ENCODE measurements around the gene PRMT3. TPM values are rescaled to one million over a fixed set of nuclear protein-coding genes. Genes with fewer than 3 reads are reported as not detected.
"Not testable (repeated sequence)": the region's sequence is repeated elsewhere in the genome, so short reads cannot be mapped to it uniquely, and the experiment has no call there.

The PRMT3 gene
- total and polyA plus RNA-seq, 2 of the 13 experiments (the other 11 are each of a cell fraction or from before 2014, with no cell fraction given) = 9.1 to 27.7 TPM

DNA sequence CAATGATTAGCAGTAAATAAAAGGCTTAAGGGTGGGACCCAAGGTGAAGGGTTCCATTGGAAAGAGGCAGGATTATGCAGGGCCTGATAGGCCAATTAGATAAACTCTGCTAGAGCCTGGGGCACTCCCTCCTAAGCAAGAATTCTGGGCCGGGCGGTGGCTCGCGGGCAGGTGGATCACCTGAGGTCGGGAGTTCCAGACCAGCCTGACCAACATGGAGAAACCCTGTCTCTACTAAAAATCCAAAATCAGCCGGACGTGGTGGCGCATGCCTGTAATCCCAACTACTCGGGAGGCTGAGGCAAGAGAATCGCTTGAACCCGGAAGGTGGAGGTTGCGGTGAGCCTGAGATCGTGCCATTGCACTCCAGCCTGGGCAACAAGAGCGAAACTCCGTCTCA is 1.5 kb upstream of the PRMT3 start:
- in situ Hi-C loops (cut with HindIII; ENCODE audit: extremely low pct_ligation_motif_present, low pct_unique_long_range_greater_than_20kb) = loop anchor here (5.0 kb wide), 1 partner anchor 221 kb away; no protein-coding TSS in a partner anchor
- not testable (repeated sequence) for DNase-seq (ENCODE audit: low spot score)

DNA sequence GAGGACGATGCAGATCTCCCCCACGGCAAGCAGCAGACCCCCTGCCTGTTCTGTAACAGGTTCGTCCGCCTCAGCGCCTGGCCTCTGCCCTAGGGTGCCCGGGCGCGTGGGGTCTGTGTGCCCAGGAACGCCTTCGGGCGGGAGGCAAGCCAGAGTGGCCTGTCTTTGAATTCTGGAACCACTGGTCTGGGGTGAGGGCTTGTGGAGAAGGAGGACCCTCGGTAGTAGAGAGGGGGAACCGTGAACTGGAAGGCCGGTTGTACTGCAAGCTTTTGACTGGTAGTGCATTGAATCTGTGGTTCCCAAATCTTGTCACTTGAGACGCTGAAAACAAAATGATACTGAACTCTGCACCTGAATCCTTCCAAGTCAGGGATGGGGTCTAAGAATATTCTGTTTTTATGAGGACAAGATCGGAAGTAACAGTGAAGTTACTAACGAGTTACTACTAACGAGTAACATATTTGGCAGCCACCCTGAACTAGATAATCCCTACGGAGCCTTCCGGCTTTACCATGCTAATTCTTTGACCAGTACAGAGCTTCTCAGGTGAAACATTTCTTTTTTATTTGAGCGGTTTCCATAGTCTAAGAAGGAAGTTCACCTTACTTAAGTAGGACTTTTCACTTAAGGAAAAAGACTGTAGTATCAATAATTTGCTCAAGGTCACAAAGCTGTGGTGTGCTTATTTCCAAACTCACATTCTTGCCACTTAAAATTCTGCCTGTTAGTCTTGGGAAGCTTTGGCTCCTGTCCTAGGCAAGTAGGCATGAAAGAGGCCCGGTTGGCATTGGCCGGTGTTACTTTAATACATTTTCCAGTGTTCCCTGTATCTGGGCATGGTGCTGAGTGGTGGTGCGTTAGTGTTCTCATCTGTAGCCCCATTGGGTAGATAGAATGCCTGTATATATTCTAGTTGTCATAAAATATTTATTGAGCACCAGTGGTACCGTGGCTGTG is 860 bp downstream of the PRMT3 start:
- Histone ChIP-seq H3K27ac (ENCODE audit: extremely low read length, insufficient read depth, low read length) (peak overlapping the region; percentile 79), H3K27me3 (ENCODE audit: control insufficient read depth in 1 of 2, insufficient read depth in 2 of 2, low read length in 2 of 2) (no peaks in the 10 kb centered on the region), H3K36me3 (replicated peaks in 1 of 2; ENCODE audit: control insufficient read depth in 1 of 2, insufficient read depth in 2 of 2, low read length in 2 of 2) (no peaks in the 10 kb centered on the region; a peak in 2 of 5 replicates), H3K4me2 (ENCODE audit: low read depth, low read length) (peak overlapping the region; percentile 74), H3K9me3 (ENCODE audit: low read length) (no peaks in the 10 kb centered on the region), H3K4me1 (ENCODE audit: insufficient read depth, low read length) (peaks cover 18% of the 10 kb centered on the region), H3K4me3 (replicated peaks in 1 of 3; ENCODE audit: insufficient read depth in 1 of 3, low read depth in 2 of 3, low read length in 3 of 3) (peak overlapping the region; percentile 87 to 99 (median 98)), H3K79me2 (ENCODE audit: insufficient read depth, low read length) (peaks cover 11% of the 10 kb centered on the region), H2AFZ (ENCODE audit: low read length) (no peak overlapping the region), H4K20me1 (ENCODE audit: insufficient read depth, low read length) (no peaks in the 10 kb centered on the region), H3K9ac (ENCODE audit: insufficient read depth, low read depth, low read length) (peak overlapping the region; percentile 79)
- FAIRE-seq (no peak), ATAC-seq (peak; percentile 67), DNase-seq (ENCODE audit: low spot score) (peak; percentile 15)
- TSS peak; percentile 60 for BruUV-seq (replicated peaks)
- intact Hi-C loops (cut with micrococcal nuclease; ENCODE audit: unreplicated experiment) (no loop called here), in situ Hi-C loops (cut with HindIII; ENCODE audit: extremely low pct_ligation_motif_present, low pct_unique_long_range_greater_than_20kb) (loop anchor here (5.0 kb wide), 1 partner anchor 219 kb away; no protein-coding TSS in a partner anchor)
- CTCF ChIA-PET (ENCODE audit: low intra/inter-chr PET ratio, low total read pairs) = interaction anchor here (1.9 kb wide), 1 partner anchor 222 kb away, joined by 18 read pairs; no protein-coding TSS in a partner anchor
- POLR2A ChIA-PET = no interaction called here
- 3% methylated on average over 10 of the region's 25 CpGs for WGBS (ENCODE audit: low lambda C conversion rate)
- TF ChIP-seq NR2F1 (CRISPR knock-in tag; IDR thresholded peaks at IDR 0.05) = no peak
- TF ChIP-seq, protein P1, sequence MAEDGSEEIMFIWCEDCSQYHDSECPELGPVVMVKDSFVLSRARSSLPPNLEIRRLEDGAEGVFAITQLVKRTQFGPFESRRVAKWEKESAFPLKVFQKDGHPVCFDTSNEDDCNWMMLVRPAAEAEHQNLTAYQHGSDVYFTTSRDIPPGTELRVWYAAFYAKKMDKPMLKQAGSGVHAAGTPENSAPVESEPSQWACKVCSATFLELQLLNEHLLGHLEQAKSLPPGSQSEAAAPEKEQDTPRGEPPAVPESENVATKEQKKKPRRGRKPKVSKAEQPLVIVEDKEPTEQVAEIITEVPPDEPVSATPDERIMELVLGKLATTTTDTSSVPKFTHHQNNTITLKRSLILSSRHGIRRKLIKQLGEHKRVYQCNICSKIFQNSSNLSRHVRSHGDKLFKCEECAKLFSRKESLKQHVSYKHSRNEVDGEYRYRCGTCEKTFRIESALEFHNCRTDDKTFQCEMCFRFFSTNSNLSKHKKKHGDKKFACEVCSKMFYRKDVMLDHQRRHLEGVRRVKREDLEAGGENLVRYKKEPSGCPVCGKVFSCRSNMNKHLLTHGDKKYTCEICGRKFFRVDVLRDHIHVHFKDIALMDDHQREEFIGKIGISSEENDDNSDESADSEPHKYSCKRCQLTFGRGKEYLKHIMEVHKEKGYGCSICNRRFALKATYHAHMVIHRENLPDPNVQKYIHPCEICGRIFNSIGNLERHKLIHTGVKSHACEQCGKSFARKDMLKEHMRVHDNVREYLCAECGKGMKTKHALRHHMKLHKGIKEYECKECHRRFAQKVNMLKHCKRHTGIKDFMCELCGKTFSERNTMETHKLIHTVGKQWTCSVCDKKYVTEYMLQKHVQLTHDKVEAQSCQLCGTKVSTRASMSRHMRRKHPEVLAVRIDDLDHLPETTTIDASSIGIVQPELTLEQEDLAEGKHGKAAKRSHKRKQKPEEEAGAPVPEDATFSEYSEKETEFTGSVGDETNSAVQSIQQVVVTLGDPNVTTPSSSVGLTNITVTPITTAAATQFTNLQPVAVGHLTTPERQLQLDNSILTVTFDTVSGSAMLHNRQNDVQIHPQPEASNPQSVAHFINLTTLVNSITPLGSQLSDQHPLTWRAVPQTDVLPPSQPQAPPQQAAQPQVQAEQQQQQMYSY (CRISPR knock-in tag; IDR thresholded peaks at IDR 0.05) = no peak
- no peak for TF ChIP-seq ZNF780A (CRISPR knock-in tag; IDR thresholded peaks at IDR 0.05)
- no peak for TF ChIP-seq ZBTB8A (CRISPR knock-in tag; IDR thresholded peaks at IDR 0.05; ENCODE audit: borderline replicate concordance, low read depth)
- no peak for TF ChIP-seq CEBPG (CRISPR knock-in tag; IDR thresholded peaks at IDR 0.05)
- no peak for TF ChIP-seq ZMYM2 (CRISPR knock-in tag; IDR thresholded peaks at IDR 0.05)
- peak; percentile 8 for TF ChIP-seq AGO2 (optimal IDR thresholded peaks at IDR 0.05; ENCODE audit: low read depth, low read length)
- 0 out of 2 replicates have a peak, but pooled peaks have one; percentile 23 for TF ChIP-seq ZNF510 (CRISPR knock-in tag; IDR thresholded peaks at IDR 0.05; ENCODE audit: low read depth)
- no peak for TF ChIP-seq ZNF205 (CRISPR knock-in tag; IDR thresholded peaks at IDR 0.05)
- TF ChIP-seq RXRB (CRISPR knock-in tag; IDR thresholded peaks at IDR 0.05; ENCODE audit: borderline replicate concordance) = no peak
- no peak for TF ChIP-seq ZNF7 (CRISPR knock-in tag; IDR thresholded peaks at IDR 0.05)
- no peak for TF ChIP-seq ZNF530 (CRISPR knock-in tag; IDR thresholded peaks at IDR 0.05; ENCODE audit: low read depth)
- TF ChIP-seq ZNF775 (CRISPR knock-in tag; IDR thresholded peaks at IDR 0.05; ENCODE audit: borderline replicate concordance) = no peak; the same call in 1 of the 2 replicates

More for the DNA sequence above, 1.5 kb upstream of the PRMT3 start:
- intact Hi-C loops (cut with micrococcal nuclease; ENCODE audit: unreplicated experiment); H3K27ac ChIP-seq (ENCODE audit: extremely low read length, insufficient read depth, low read length); H3K36me3 ChIP-seq (replicated peaks in 1 of 2; ENCODE audit: control insufficient read depth in 1 of 2, insufficient read depth in 2 of 2, low read length in 2 of 2); H3K4me3 ChIP-seq (replicated peaks in 1 of 3; ENCODE audit: insufficient read depth in 1 of 3, low read depth in 2 of 3, low read length in 3 of 3); BruUV-seq (replicated peaks); FAIRE-seq; H3K27me3 ChIP-seq (ENCODE audit: control insufficient read depth in 1 of 2, insufficient read depth in 2 of 2, low read length in 2 of 2); H4K20me1 ChIP-seq (ENCODE audit: insufficient read depth, low read length); POLR2A ChIA-PET; ATAC-seq; H3K9me3 ChIP-seq (ENCODE audit: low read length); H2AFZ ChIP-seq (ENCODE audit: low read length); H3K4me2 ChIP-seq (ENCODE audit: low read depth, low read length); H3K9ac ChIP-seq (ENCODE audit: insufficient read depth, low read depth, low read length): not testable (repeated sequence)
- H3K79me2 ChIP-seq (ENCODE audit: insufficient read depth, low read length) = peaks cover 11% of the 10 kb centered on the region
- 85% methylated on average over 15 of the region's 15 CpGs for WGBS (ENCODE audit: low lambda C conversion rate)
- peaks cover 18% of the 10 kb centered on the region for H3K4me1 ChIP-seq (ENCODE audit: insufficient read depth, low read length)
- CTCF ChIA-PET (ENCODE audit: low intra/inter-chr PET ratio, low total read pairs) = interaction anchor here (1.9 kb wide), 1 partner anchor 224 kb away, joined by 18 read pairs; no protein-coding TSS in a partner anchor
